Activated CD8-positive, alpha-beta T cell treated with anti-CD3 and anti-CD28 coated beads for 36 hours (primary cell): ENCODE results near the gene APBA1. TPM values are rescaled to one million over a fixed set of nuclear protein-coding genes. Genes with fewer than 3 reads are reported as not detected.

ENCODE experiments used
- ATAC-seq: fragments of 200-7000 bp; cut with Tn5 transposase; one replicate; pipeline ENCODE4 v1.10.0; 2021; ENCODE audit warnings: mild to moderate bottlenecking, moderate library complexity
- CTCF ChIA-PET: fragments of 350-600 bp; sonication (Branson Sonifier 250); formaldehyde crosslinking; loops from one replicate; lab custom pipeline; 2021; ENCODE audit warnings: antibody characterized with exemption; lab: Charles Lee
- POLR2A ChIA-PET: fragments of 350-600 bp; sonication (Branson Sonifier 250); formaldehyde crosslinking; loops from one replicate; lab custom pipeline; 2021; ENCODE audit warnings: antibody characterized with exemption; lab: Charles Lee
- DNase-seq: peaks from one replicate; pipeline ENCODE4 v3.0.0-alpha.2; 2020
- H3K27ac Mint-ChIP-seq: one replicate; pipeline ENCODE4 v1.8.0; 2021; ENCODE audit warnings: mild to moderate bottlenecking, mixed read lengths
- H3K27me3 Mint-ChIP-seq: one replicate; pipeline ENCODE4 v1.8.0; 2021; ENCODE audit warnings: mixed read lengths
- H3K36me3 Mint-ChIP-seq: one replicate; pipeline ENCODE4 v1.8.0; 2021; ENCODE audit warnings: low read depth, mixed read lengths
- H3K4me1 Mint-ChIP-seq: one replicate; pipeline ENCODE4 v1.8.0; 2021; ENCODE audit warnings: low read depth, mixed read lengths
- H3K4me3 Mint-ChIP-seq: one replicate; pipeline ENCODE4 v1.8.0; 2021; ENCODE audit warnings: mild to moderate bottlenecking, moderate library complexity, mixed read lengths
- H3K9me3 Mint-ChIP-seq: one replicate; pipeline ENCODE4 v1.8.0; 2021; ENCODE audit warnings: mixed read lengths
- intact Hi-C: fragments of 100-400 bp; cut with micrococcal nuclease; formaldehyde crosslinking; loops from one replicate; pipeline ENCODE4 v1.10.0; 2022
- total RNA-seq, 2 experiments: library from RNA; stranded (reverse); gene quantifications; one replicate each; pipeline ENCODE4 v1.2.3, GENCODE V29; 2021
- TF ChIP-seq, protein P1 (sequence below): fragments of 200-600 bp; IDR thresholded peaks from one replicate; pipeline ENCODE4 v1.8.0; 2022; ENCODE audit warnings: antibody characterized with exemption, mild to moderate bottlenecking

APBA1 gene
- total RNA-seq, 2 experiments from 2014 or later = 0.07 TPM; not detected in 1

DNA sequence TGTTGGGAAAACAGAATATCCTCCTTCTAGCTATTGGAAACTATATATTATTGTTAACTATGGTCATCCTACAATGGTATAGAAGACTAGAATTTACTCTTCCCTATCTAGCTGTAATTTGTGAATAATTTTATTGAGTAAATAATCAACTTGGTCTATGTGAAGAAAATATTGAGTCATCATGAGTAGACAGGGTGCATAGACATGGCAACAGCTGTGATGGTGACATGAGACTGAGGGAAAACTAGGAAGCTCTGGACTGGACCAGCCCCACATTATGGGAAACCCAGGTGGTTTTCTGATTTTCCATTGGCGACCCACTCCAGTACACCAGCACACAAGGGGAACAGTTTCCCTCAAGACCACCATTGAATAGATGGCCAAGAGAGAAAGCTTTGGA is 95.0 kb downstream of the APBA1 start:
- intact Hi-C loops = no loop called here

DNA sequence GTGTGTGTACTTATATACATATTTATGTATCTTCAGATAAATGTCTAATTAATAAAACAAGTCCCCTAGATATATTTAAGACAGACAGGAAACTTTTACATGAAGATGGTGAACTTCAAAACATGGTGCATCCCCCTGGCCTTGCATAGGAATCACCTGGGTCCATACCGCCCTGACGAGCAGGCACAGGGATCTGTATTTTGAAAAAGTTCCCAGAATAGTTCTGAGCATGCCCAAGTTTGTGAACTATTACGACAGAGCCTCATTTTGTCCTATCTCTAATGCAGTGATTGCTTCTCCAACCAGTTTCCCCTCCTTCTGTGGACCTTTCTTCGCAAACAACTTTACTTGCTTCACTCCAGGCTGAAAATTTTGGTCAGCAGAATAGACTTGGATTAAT is 98.1 kb downstream of the APBA1 start:
- Mint-ChIP-seq H3K36me3 (no peaks in the 10 kb centered on the region), H3K27me3 (peaks cover 9% of the 10 kb centered on the region), H3K4me3 (no peak overlapping the region), H3K9me3 (no peaks in the 10 kb centered on the region), H3K4me1 (no peaks in the 10 kb centered on the region), H3K27ac (no peak overlapping the region)
- POLR2A ChIA-PET = no interaction called here
- CTCF ChIA-PET = no interaction called here
- no peak for DNase-seq
- ATAC-seq = no peak
- intact Hi-C loops = no loop called here
- TF ChIP-seq, protein P1, sequence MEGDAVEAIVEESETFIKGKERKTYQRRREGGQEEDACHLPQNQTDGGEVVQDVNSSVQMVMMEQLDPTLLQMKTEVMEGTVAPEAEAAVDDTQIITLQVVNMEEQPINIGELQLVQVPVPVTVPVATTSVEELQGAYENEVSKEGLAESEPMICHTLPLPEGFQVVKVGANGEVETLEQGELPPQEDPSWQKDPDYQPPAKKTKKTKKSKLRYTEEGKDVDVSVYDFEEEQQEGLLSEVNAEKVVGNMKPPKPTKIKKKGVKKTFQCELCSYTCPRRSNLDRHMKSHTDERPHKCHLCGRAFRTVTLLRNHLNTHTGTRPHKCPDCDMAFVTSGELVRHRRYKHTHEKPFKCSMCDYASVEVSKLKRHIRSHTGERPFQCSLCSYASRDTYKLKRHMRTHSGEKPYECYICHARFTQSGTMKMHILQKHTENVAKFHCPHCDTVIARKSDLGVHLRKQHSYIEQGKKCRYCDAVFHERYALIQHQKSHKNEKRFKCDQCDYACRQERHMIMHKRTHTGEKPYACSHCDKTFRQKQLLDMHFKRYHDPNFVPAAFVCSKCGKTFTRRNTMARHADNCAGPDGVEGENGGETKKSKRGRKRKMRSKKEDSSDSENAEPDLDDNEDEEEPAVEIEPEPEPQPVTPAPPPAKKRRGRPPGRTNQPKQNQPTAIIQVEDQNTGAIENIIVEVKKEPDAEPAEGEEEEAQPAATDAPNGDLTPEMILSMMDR = no peak

More for the DNA sequence above, 95.0 kb downstream of the APBA1 start:
- TF ChIP-seq, protein P1 = no peak
- Mint-ChIP-seq H3K36me3 (no peaks in the 10 kb centered on the region), H3K4me3 (no peak overlapping the region), H3K27ac (no peak overlapping the region), H3K4me1 (no peaks in the 10 kb centered on the region), H3K9me3 (no peaks in the 10 kb centered on the region), H3K27me3 (peaks cover 10% of the 10 kb centered on the region)
- ChIA-PET POLR2A (no interaction called here), CTCF (no interaction called here)
- ATAC-seq = no peak
- no peak for DNase-seq

DNA sequence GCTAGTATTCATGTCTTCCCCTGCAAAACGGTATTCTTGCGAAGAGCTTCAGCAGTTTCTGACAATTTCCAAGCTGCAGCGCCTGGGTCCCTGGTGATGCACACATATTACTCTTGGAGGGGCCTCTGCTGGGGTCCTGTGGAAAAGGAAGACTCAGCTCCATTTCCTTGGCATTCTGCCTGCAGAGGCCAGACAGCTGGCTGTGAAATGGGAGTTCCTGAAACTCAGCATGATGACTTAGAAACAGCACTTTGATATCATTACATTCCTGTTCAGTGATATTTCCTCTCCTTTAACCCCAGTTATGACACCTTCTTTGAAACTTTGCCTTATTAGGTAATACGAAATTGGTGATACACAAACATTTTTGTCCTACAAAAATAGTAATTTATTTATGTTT is 98.5 kb downstream of the APBA1 start:
- Mint-ChIP-seq H3K27me3 (peaks cover 9% of the 10 kb centered on the region), H3K36me3 (no peaks in the 10 kb centered on the region), H3K4me3 (no peak overlapping the region), H3K9me3 (no peaks in the 10 kb centered on the region), H3K27ac (no peak overlapping the region), H3K4me1 (no peaks in the 10 kb centered on the region)
- DNase-seq = no peak
- TF ChIP-seq, protein P1 = no peak
- POLR2A ChIA-PET = no interaction called here
- CTCF ChIA-PET = no interaction called here
- intact Hi-C loops = no loop called here
- no peak for ATAC-seq

DNA sequence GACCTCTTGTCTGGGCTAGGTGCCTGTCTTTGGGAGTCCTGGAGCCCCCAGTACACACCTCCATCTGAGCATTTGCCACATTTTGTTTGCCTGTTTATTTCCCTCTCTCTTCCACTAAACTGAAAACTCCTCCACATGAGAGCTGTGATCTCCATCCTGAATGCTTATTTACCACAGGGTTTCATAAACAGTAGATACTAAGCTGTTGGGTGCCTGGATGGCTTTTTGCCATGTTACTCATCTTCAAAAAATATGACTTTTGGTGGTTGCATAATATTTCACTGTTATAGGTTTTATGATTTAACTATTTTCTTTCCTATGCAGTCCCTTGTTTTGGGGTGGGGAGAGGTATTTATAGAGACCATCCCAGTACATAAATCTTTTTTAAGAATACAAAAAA is 99.6 kb downstream of the APBA1 start:
- peaks cover 9% of the 10 kb centered on the region for H3K27me3 Mint-ChIP-seq
- CTCF ChIA-PET = no interaction called here
- H3K36me3 Mint-ChIP-seq = no peaks in the 10 kb centered on the region
- intact Hi-C loops = no loop called here
- no peak for DNase-seq
- H3K4me1 Mint-ChIP-seq = no peaks in the 10 kb centered on the region
- no peaks in the 10 kb centered on the region for H3K9me3 Mint-ChIP-seq
- H3K4me3 Mint-ChIP-seq = no peak overlapping the region
- TF ChIP-seq, protein P1 = no peak
- POLR2A ChIA-PET = no interaction called here
- no peak for ATAC-seq
- no peak overlapping the region for H3K27ac Mint-ChIP-seq

DNA sequence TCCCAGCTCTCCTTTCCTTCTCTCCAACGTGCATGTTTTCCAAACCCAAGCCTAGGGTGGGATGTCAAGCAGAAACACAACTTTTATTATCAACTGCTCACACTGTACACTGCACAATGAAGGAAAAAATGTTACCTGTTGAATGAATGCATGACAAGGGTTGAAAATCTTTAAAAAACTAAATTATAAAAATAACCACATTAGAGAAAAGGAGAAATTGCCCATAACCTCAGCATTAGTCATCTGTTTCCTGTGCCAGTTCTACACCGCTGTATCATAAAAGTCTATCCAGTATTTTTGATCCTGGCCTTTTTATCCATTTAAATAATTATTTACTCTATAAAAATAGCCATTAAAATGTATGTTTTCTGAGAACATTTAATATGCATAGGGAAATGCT is 101.1 kb downstream of the APBA1 start:
- Mint-ChIP-seq H3K27ac (no peak overlapping the region), H3K4me3 (no peak overlapping the region), H3K9me3 (no peaks in the 10 kb centered on the region), H3K27me3 (peaks cover 9% of the 10 kb centered on the region), H3K4me1 (no peaks in the 10 kb centered on the region), H3K36me3 (no peaks in the 10 kb centered on the region)
- intact Hi-C loops = no loop called here
- ATAC-seq (no peak), DNase-seq (no peak)
- CTCF ChIA-PET = no interaction called here
- POLR2A ChIA-PET = no interaction called here
- TF ChIP-seq, protein P1 = no peak
